Thyroid gland (tissue), 4 donors: ENCODE measurements around the gene MAGOHB.

Experiments
- CTCF ChIP-seq, 6 experiments: fragments of 200-600 bp in 3 of 6; fragments of 450-650 bp in 3 of 6; sonication (generic) in 3 of 6; IDR thresholded peaks; one replicate each; pipeline ENCODE4 v1.5.1; 2016 to 2019; ENCODE audit warnings: antibody characterized with exemption in 6 of 6, mild to moderate bottlenecking in 2 of 6, inconsistent platforms in 1 of 6, moderate library complexity in 1 of 6
- POLR2A ChIP-seq, 2 donors: fragments of 450-650 bp; IDR thresholded peaks; one replicate each; pipeline ENCODE4 v1.6.1; 2017; ENCODE audit warnings: antibody characterized with exemption in 2 of 2, mild to moderate bottlenecking in 2 of 2, moderate library complexity in 1 of 2

GRCh38 chr12:10601860-10602259, 11.5 kb downstream of the MAGOHB start:
- TF ChIP-seq CTCF (IDR thresholded peaks at IDR 0.05): no peak
- no peak for TF ChIP-seq POLR2A (IDR thresholded peaks at IDR 0.05)
